Esophagus muscularis mucosa (tissue), 4 donors: Measurements from ENCODE around the gene KCNJ3. TPM values are rescaled to one million over a fixed set of nuclear protein-coding genes. Genes with fewer than 3 reads are reported as not detected.

ENCODE experiments used
- DNase-seq: peaks from one replicate; pipeline ENCODE4 v3.0.0-alpha.2; 2017; ENCODE audit errors: extremely low spot score
- H3K27ac ChIP-seq, 4 donors: fragments of 200-600 bp; sonication (generic); replicated peaks in 1 of 4; 1 replicate in 3 of 4; 2 replicates in 1 of 4; pipeline ENCODE4 v1.5.1; 2016 to 2019; ENCODE audit warnings: mild to moderate bottlenecking in 1 of 4
- H3K27me3 ChIP-seq, 4 donors: fragments of 200-600 bp; sonication (generic); one replicate each; pipeline versions ENCODE4 v1.5.1 to v1.6.0; 2016 to 2019
- H3K36me3 ChIP-seq, 4 donors: fragments of 200-600 bp; sonication (generic); one replicate each; pipeline ENCODE4 v1.5.1; 2016 to 2019
- H3K4me1 ChIP-seq, 4 donors: fragments of 200-600 bp; sonication (generic); one replicate each; pipeline ENCODE4 v1.5.1; 2016 to 2019
- H3K4me3 ChIP-seq, 4 donors: fragments of 200-600 bp; sonication (generic); 1 replicate in 2 of 4; 2 replicates in 2 of 4; pipeline ENCODE4 v1.5.1; 2016 to 2019; ENCODE audit warnings: mild to moderate bottlenecking in 4 of 4, moderate library complexity in 1 of 4
- H3K9me3 ChIP-seq, 4 donors: fragments of 200-600 bp; sonication (generic); 1 replicate in 3 of 4; 2 replicates in 1 of 4; pipeline ENCODE4 v1.5.1; 2016 to 2019
- EP300 ChIP-seq: sonication (generic); formaldehyde crosslinking; IDR thresholded peaks from one replicate; pipeline ENCODE4 v1.6.1; 2017; ENCODE audit warnings: antibody characterized with exemption
- POLR2A ChIP-seq: fragments of 450-650 bp; IDR thresholded peaks from one replicate; pipeline ENCODE4 v1.6.1; 2017; ENCODE audit warnings: antibody characterized with exemption, moderate library complexity, mild to moderate bottlenecking, low read depth
- POLR2AphosphoS5 ChIP-seq, 2 donors: sonication (generic); formaldehyde crosslinking; IDR thresholded peaks; one replicate each; pipeline ENCODE4 v1.6.1; 2017; ENCODE audit warnings: antibody characterized with exemption in 2 of 2
- WGBS: methylation state at CpG from one replicate; pipeline ENCODE4 v1.1.5; 2018; 5-methylcytosine and 5-hydroxymethylcytosine counted together
- intact Hi-C: fragments of 100-400 bp; cut with DNase I; formaldehyde crosslinking; loops from one replicate; pipeline ENCODE4 v1.15.1; 2023
- total RNA-seq, 4 donors: library from RNA; depleted of rRNA; stranded (reverse); fragments of >200 nt; gene quantifications; one replicate each; pipeline versions ENCODE4 v1.1.0 to v1.2.1, GENCODE V29; 2016
- TF ChIP-seq, protein P1 (sequence below), 3 experiments: fragments of 200-600 bp in 2 of 3; fragments of 450-650 bp in 1 of 3; sonication (generic) in 2 of 3; IDR thresholded peaks; one replicate each; pipeline ENCODE4 v1.5.1; 2017 to 2019; ENCODE audit warnings: antibody characterized with exemption in 3 of 3, mild to moderate bottlenecking in 2 of 3, moderate library complexity in 1 of 3

Gene KCNJ3
- total RNA-seq, 4 donors from 2014 or later = 1.1 to 5.6 (median 4.7) TPM

- DNase-seq = no peak
- Histone ChIP-seq H3K27ac (peak overlapping the region in 1 of 4 donors; percentile 32), H3K4me3 (no peak overlapping the region), H3K36me3 (no peaks in the 10 kb centered on the region), H3K4me1 (peaks cover 0 to 22% (median 1%) of the 10 kb centered on the region in 4 donors), H3K27me3 (no peaks in the 10 kb centered on the region), H3K9me3 (no peaks in the 10 kb centered on the region)
- TF ChIP-seq EP300 (no peak), POLR2A (no peak), POLR2AphosphoS5 (IDR thresholded peaks at IDR 0.05) (no peak)
- TF ChIP-seq, protein P1, sequence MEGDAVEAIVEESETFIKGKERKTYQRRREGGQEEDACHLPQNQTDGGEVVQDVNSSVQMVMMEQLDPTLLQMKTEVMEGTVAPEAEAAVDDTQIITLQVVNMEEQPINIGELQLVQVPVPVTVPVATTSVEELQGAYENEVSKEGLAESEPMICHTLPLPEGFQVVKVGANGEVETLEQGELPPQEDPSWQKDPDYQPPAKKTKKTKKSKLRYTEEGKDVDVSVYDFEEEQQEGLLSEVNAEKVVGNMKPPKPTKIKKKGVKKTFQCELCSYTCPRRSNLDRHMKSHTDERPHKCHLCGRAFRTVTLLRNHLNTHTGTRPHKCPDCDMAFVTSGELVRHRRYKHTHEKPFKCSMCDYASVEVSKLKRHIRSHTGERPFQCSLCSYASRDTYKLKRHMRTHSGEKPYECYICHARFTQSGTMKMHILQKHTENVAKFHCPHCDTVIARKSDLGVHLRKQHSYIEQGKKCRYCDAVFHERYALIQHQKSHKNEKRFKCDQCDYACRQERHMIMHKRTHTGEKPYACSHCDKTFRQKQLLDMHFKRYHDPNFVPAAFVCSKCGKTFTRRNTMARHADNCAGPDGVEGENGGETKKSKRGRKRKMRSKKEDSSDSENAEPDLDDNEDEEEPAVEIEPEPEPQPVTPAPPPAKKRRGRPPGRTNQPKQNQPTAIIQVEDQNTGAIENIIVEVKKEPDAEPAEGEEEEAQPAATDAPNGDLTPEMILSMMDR (IDR thresholded peaks at IDR 0.05) = no peak
- 51% methylated on average over 3 of the region's 3 CpGs for WGBS
- intact Hi-C loops = no loop called here
These were observed 10.7 kb downstream of the KCNJ3 start for GRCh38 chr2:154709215-154709614.

GRCh38 chr2:154710078-154710477 is 11.6 kb downstream of the KCNJ3 start:
- whole genome bisulfite sequencing = 97% methylated on average over 2 of the region's 2 CpGs
- Histone ChIP-seq H3K4me1 (peaks cover 0 to 22% (median 1%) of the 10 kb centered on the region in 4 donors), H3K4me3 (no peak overlapping the region), H3K27ac (no peak overlapping the region), H3K36me3 (no peaks in the 10 kb centered on the region), H3K9me3 (no peaks in the 10 kb centered on the region), H3K27me3 (no peaks in the 10 kb centered on the region)
- intact Hi-C loops = no loop called here
- TF ChIP-seq, protein P1 (IDR thresholded peaks at IDR 0.05) = no peak
- TF ChIP-seq POLR2A = no peak
- TF ChIP-seq EP300 = no peak
- TF ChIP-seq POLR2AphosphoS5 (IDR thresholded peaks at IDR 0.05) = no peak
- DNase-seq = no peak

DNA sequence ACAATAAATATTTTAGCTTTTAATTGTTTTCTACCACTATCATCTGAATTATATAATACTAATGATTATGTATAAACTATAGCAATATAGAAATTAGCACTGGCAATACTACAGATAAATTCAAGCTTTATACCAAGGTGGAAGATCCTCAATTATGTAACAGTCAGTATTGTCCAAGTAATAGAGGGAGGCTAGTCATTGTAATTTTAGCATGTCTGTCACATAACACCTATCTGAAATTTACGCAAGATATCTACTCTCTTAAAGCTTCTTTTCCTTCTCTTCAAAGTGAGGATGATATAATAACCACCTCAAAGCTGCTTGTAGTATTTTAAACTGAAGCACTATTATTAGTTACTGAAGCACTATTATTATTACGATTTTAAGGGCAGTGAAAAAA is 12.2 kb downstream of the KCNJ3 start:
- no peak for DNase-seq
- TF ChIP-seq, protein P1 (IDR thresholded peaks at IDR 0.05) = no peak
- TF ChIP-seq POLR2A (no peak), EP300 (no peak), POLR2AphosphoS5 (IDR thresholded peaks at IDR 0.05) (no peak)
- peaks cover 0 to 22% (median 1%) of the 10 kb centered on the region in 4 donors for H3K4me1 ChIP-seq
- intact Hi-C loops = no loop called here
- H3K36me3 ChIP-seq = no peaks in the 10 kb centered on the region
- no peak overlapping the region for H3K4me3 ChIP-seq
- H3K27ac ChIP-seq = no peak overlapping the region
- 89% methylated on average over 2 of the region's 2 CpGs for WGBS
- H3K9me3 ChIP-seq = no peaks in the 10 kb centered on the region
- H3K27me3 ChIP-seq = no peaks in the 10 kb centered on the region

GRCh38 chr2:154713675-154714074 is 15.2 kb downstream of the KCNJ3 start:
- TF ChIP-seq EP300 = no peak
- no peak for TF ChIP-seq POLR2AphosphoS5 (IDR thresholded peaks at IDR 0.05)
- TF ChIP-seq, protein P1 (IDR thresholded peaks at IDR 0.05) = no peak
- no peak for TF ChIP-seq POLR2A
- no peak for DNase-seq
- Histone ChIP-seq H3K27me3 (no peaks in the 10 kb centered on the region), H3K9me3 (no peaks in the 10 kb centered on the region), H3K27ac (no peak overlapping the region), H3K4me3 (no peak overlapping the region), H3K36me3 (no peaks in the 10 kb centered on the region), H3K4me1 (peaks cover 0 to 15% (median 1%) of the 10 kb centered on the region in 4 donors)
- intact Hi-C loops = no loop called here

DNA sequence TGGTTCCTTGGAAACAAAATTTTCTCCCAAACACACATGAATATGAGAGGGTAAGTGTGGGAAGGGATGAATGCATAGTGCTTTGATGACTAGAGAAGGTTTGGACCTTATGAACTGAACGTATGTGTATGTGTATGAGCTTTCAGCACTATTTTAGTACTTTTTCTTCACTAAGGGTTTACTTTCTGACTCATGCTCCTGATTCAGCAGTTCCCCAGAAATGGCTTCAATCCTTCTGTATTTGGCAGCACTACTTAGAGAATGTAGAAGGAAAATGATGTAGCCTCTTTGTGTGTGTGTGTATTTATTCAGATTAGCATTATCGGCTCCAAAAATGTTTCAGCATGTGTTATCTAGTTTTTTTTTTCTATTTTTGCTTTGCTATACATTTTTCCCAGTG is 22.2 kb downstream of the KCNJ3 start:
- no peaks in the 10 kb centered on the region for H3K4me1 ChIP-seq
- no peak for DNase-seq
- no peaks in the 10 kb centered on the region for H3K27me3 ChIP-seq
- no peaks in the 10 kb centered on the region for H3K36me3 ChIP-seq
- TF ChIP-seq EP300 (no peak), POLR2A (no peak), POLR2AphosphoS5 (IDR thresholded peaks at IDR 0.05) (no peak)
- TF ChIP-seq, protein P1 (IDR thresholded peaks at IDR 0.05) = no peak
- no peak overlapping the region for H3K4me3 ChIP-seq
- H3K9me3 ChIP-seq = no peaks in the 10 kb centered on the region
- no peak overlapping the region for H3K27ac ChIP-seq
- intact Hi-C loops = no loop called here
- WGBS = 29% methylated on average over 2 of the region's 2 CpGs
